Liver (tissue), 9 donors: ENCODE measurements around the gene ACVR1. TPM values are rescaled to one million over a fixed set of nuclear protein-coding genes. Genes with fewer than 3 reads are reported as not detected.

Source experiments
- DNase-seq: peaks from one replicate; pipeline ENCODE4 v3.0.0-alpha.2; 2017; ENCODE audit warnings: low spot score
- H3K27ac ChIP-seq, 2 donors: one replicate each; pipeline ENCODE4 v1.7.0; 2013; ENCODE audit warnings: inconsistent platforms in 2 of 2, low read length in 2 of 2, control low read depth in 1 of 2, low read depth in 1 of 2, mild to moderate bottlenecking in 1 of 2
- H3K27me3 ChIP-seq, 4 donors: one replicate each; pipeline versions ENCODE4 v1.6.1 to v1.7.0; 2013; ENCODE audit warnings: low read length in 3 of 4, inconsistent platforms in 1 of 4, mild to moderate bottlenecking in 1 of 4, moderate library complexity in 1 of 4; ENCODE audit not compliant: control insufficient read depth in 4 of 4, insufficient read depth in 4 of 4
- H3K36me3 ChIP-seq, 4 donors: one replicate each; pipeline versions ENCODE4 v1.6.1 to v1.7.0; 2013; ENCODE audit warnings: low read length in 3 of 4, mild to moderate bottlenecking in 3 of 4, low read depth in 1 of 4, moderate library complexity in 1 of 4; ENCODE audit not compliant: control insufficient read depth in 4 of 4, insufficient read depth in 3 of 4
- H3K4me1 ChIP-seq, 4 donors: one replicate each; pipeline versions ENCODE4 v1.6.1 to v1.7.0; 2013; ENCODE audit warnings: low read length in 3 of 4, mild to moderate bottlenecking in 3 of 4, moderate library complexity in 1 of 4; ENCODE audit not compliant: control insufficient read depth in 4 of 4, insufficient read depth in 4 of 4
- H3K4me3 ChIP-seq, 3 donors: one replicate each; pipeline versions ENCODE4 v1.6.1 to v1.7.0; 2013; ENCODE audit warnings: low read length in 3 of 3, control low read depth in 1 of 3, low read depth in 1 of 3, mild to moderate bottlenecking in 1 of 3
- H3K9ac ChIP-seq, 2 donors: one replicate each; pipeline ENCODE4 v1.7.0; 2013; ENCODE audit warnings: low read length in 2 of 2, mild to moderate bottlenecking in 2 of 2, moderate library complexity in 2 of 2, control low read depth in 1 of 2, low read depth in 1 of 2
- H3K9me3 ChIP-seq, 4 donors: one replicate each; pipeline versions ENCODE4 v1.6.1 to v1.7.0; 2013; ENCODE audit warnings: low read length in 3 of 4; ENCODE audit not compliant: control insufficient read depth in 4 of 4
- EGR1 ChIP-seq, 2 donors: IDR thresholded peaks; 2 replicates each; pipeline ENCODE4 v1.6.1; 2016 to 2018; ENCODE audit warnings: antibody characterized with exemption in 2 of 2, low read depth in 2 of 2
- FOXA1 ChIP-seq: IDR thresholded peaks from 2 replicates; pipeline ENCODE4 v1.6.1; 2016; ENCODE audit warnings: antibody characterized with exemption
- FOXA2 ChIP-seq: IDR thresholded peaks from 2 replicates; pipeline ENCODE4 v1.6.1; 2016; ENCODE audit warnings: antibody characterized with exemption
- GABPA ChIP-seq, 2 donors: IDR thresholded peaks in 1 of 2; conservative IDR thresholded peaks in 1 of 2; 2 replicates each; pipeline ENCODE4 v1.6.1; 2016; ENCODE audit warnings: antibody characterized with exemption in 2 of 2, mild to moderate bottlenecking in 1 of 2, moderate library complexity in 1 of 2
- HNF4A ChIP-seq, 2 donors: conservative IDR thresholded peaks; 2 replicates each; pipeline ENCODE4 v1.6.1; 2016; ENCODE audit warnings: antibody characterized with exemption in 2 of 2, mild to moderate bottlenecking in 2 of 2
- HNF4G ChIP-seq: IDR thresholded peaks from 2 replicates; pipeline ENCODE4 v1.6.1; 2016; ENCODE audit warnings: antibody characterized with exemption
- JUND ChIP-seq, 2 donors: IDR thresholded peaks; 2 replicates each; pipeline ENCODE4 v1.6.1; 2016; ENCODE audit warnings: antibody characterized with exemption in 2 of 2
- NR2F2 ChIP-seq: IDR thresholded peaks from 2 replicates; pipeline ENCODE4 v1.6.1; 2016; ENCODE audit warnings: antibody characterized with exemption
- RAD21 ChIP-seq, 2 donors: IDR thresholded peaks; 2 replicates each; pipeline ENCODE4 v1.6.1; 2016; ENCODE audit warnings: antibody characterized with exemption in 2 of 2, mild to moderate bottlenecking in 2 of 2
- RXRA ChIP-seq, 2 donors: IDR thresholded peaks; 2 replicates each; pipeline ENCODE4 v1.6.1; 2017 to 2018; ENCODE audit warnings: antibody characterized with exemption in 2 of 2, mild to moderate bottlenecking in 1 of 2
- SP1 ChIP-seq: IDR thresholded peaks from 2 replicates; pipeline ENCODE4 v1.6.1; 2018; ENCODE audit warnings: antibody characterized with exemption, mild to moderate bottlenecking
- TAF1 ChIP-seq: conservative IDR thresholded peaks from 2 replicates; pipeline ENCODE4 v1.6.1; 2016; ENCODE audit warnings: antibody characterized with exemption, mild to moderate bottlenecking
- YY1 ChIP-seq: IDR thresholded peaks from 2 replicates; pipeline ENCODE4 v1.6.1; 2016; ENCODE audit warnings: antibody characterized with exemption, mild to moderate bottlenecking
- WGBS: extraction: QIAGEN DNeasy Blood & Tissue Kit; methylation state at CpG from one replicate; pipeline ENCODE4 v1.1.7; 2013; 5-methylcytosine and 5-hydroxymethylcytosine counted together
- polyA plus RNA-seq, 2 donors: library from polyadenylated mRNA; stranded (reverse) in 1 of 2; unstranded in 1 of 2; fragments of 200-250 nt in 1 of 2; fragments of >200 nt in 1 of 2; fragmentation: Nextera tagmentation in 1 of 2; extraction: Ambion mirVana in 1 of 2; gene quantifications; one replicate each; pipeline versions ENCODE4 v1.2.1 to v1.2.3, GENCODE V29; 2013 to 2015
- total RNA-seq, 2 donors: library from RNA; depleted of rRNA; stranded (reverse); fragments of >200 nt; gene quantifications; one replicate each; pipeline ENCODE4 v1.2.3, GENCODE V29; 2014
- TF ChIP-seq, protein P1 (sequence below): IDR thresholded peaks from 2 replicates; pipeline ENCODE4 v1.6.1; 2016; ENCODE audit warnings: antibody characterized with exemption
- TF ChIP-seq, protein P2 (sequence below): IDR thresholded peaks from 2 replicates; pipeline ENCODE4 v1.6.1; 2016; ENCODE audit warnings: antibody characterized with exemption
- TF ChIP-seq, protein P3 (sequence below): fragments of 150-350 bp; IDR thresholded peaks from 2 replicates; pipeline ENCODE4 v1.5.1; 2017; ENCODE audit warnings: improper control_type of control experiment, low read depth, low read length; ENCODE audit not compliant: missing input control
- TF ChIP-seq, protein P4 (sequence below): IDR thresholded peaks from 2 replicates; pipeline ENCODE4 v1.6.1; 2016; ENCODE audit warnings: antibody characterized with exemption
- TF ChIP-seq, protein P5 (sequence below): IDR thresholded peaks from 2 replicates; pipeline ENCODE4 v1.6.1; 2016; ENCODE audit warnings: antibody characterized with exemption, mild to moderate bottlenecking
- donor health status: healthy.
- donor health status: healthy.
- donor health status: healthy.
- donor health status: healthy.
- donor health status: healthy.

The ACVR1 gene
- total and polyA plus RNA-seq, 4 donors: 6.2 to 20.4 (median 8.5) TPM

DNA sequence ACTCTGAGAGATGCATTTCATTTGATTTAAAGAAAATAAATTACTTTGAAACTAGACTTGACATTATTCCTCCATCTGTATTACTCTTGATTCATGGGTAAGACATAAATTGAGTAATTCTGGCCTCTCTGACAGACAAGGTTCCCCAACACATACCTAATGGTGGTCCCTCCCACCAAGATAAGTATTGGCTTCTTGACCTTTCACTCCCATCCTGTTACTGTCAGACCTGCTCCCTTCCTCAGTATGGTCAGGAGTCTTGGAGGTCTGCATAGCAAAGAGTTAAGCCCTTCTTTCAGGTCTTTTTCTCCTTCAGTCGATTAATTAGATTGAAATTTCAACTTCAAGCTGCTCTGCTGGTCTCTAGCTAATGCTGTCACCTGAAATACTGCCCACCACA lies 42.2 kb upstream of the ACVR1 start:
- Histone ChIP-seq H3K9me3 (no peaks in the 10 kb centered on the region), H3K4me1 (no peaks in the 10 kb centered on the region), H3K27me3 (no peaks in the 10 kb centered on the region), H3K36me3 (no peaks in the 10 kb centered on the region), H3K4me3 (no peak overlapping the region), H3K27ac (no peak overlapping the region), H3K9ac (no peak overlapping the region)
- WGBS: 71% methylated on average over 1 of the region's 1 CpG
- TF ChIP-seq GABPA (IDR thresholded peaks at IDR 0.05 in 1 of 2, conservative IDR thresholded peaks at IDR 0.05 in 1 of 2) (no peak), TAF1 (no peak), YY1 (no peak), HNF4G (no peak), FOXA1 (no peak), EGR1 (IDR thresholded peaks at IDR 0.05; ENCODE audit: low read depth in 2 of 2) (no peak), JUND (IDR thresholded peaks at IDR 0.05) (no peak), RAD21 (IDR thresholded peaks at IDR 0.05) (no peak), RXRA (IDR thresholded peaks at IDR 0.05) (no peak), FOXA2 (no peak), SP1 (no peak), HNF4A (conservative IDR thresholded peaks at IDR 0.05) (no peak), NR2F2 (no peak)
- TF ChIP-seq, protein P1, sequence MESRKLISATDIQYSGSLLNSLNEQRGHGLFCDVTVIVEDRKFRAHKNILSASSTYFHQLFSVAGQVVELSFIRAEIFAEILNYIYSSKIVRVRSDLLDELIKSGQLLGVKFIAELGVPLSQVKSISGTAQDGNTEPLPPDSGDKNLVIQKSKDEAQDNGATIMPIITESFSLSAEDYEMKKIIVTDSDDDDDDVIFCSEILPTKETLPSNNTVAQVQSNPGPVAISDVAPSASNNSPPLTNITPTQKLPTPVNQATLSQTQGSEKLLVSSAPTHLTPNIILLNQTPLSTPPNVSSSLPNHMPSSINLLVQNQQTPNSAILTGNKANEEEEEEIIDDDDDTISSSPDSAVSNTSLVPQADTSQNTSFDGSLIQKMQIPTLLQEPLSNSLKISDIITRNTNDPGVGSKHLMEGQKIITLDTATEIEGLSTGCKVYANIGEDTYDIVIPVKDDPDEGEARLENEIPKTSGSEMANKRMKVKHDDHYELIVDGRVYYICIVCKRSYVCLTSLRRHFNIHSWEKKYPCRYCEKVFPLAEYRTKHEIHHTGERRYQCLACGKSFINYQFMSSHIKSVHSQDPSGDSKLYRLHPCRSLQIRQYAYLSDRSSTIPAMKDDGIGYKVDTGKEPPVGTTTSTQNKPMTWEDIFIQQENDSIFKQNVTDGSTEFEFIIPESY: no peak
- TF ChIP-seq, protein P2, sequence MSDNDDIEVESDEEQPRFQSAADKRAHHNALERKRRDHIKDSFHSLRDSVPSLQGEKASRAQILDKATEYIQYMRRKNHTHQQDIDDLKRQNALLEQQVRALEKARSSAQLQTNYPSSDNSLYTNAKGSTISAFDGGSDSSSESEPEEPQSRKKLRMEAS: no peak
- TF ChIP-seq, protein P3, sequence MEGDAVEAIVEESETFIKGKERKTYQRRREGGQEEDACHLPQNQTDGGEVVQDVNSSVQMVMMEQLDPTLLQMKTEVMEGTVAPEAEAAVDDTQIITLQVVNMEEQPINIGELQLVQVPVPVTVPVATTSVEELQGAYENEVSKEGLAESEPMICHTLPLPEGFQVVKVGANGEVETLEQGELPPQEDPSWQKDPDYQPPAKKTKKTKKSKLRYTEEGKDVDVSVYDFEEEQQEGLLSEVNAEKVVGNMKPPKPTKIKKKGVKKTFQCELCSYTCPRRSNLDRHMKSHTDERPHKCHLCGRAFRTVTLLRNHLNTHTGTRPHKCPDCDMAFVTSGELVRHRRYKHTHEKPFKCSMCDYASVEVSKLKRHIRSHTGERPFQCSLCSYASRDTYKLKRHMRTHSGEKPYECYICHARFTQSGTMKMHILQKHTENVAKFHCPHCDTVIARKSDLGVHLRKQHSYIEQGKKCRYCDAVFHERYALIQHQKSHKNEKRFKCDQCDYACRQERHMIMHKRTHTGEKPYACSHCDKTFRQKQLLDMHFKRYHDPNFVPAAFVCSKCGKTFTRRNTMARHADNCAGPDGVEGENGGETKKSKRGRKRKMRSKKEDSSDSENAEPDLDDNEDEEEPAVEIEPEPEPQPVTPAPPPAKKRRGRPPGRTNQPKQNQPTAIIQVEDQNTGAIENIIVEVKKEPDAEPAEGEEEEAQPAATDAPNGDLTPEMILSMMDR: no peak
- TF ChIP-seq, protein P4, sequence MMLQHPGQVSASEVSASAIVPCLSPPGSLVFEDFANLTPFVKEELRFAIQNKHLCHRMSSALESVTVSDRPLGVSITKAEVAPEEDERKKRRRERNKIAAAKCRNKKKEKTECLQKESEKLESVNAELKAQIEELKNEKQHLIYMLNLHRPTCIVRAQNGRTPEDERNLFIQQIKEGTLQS: no peak
- TF ChIP-seq, protein P5, sequence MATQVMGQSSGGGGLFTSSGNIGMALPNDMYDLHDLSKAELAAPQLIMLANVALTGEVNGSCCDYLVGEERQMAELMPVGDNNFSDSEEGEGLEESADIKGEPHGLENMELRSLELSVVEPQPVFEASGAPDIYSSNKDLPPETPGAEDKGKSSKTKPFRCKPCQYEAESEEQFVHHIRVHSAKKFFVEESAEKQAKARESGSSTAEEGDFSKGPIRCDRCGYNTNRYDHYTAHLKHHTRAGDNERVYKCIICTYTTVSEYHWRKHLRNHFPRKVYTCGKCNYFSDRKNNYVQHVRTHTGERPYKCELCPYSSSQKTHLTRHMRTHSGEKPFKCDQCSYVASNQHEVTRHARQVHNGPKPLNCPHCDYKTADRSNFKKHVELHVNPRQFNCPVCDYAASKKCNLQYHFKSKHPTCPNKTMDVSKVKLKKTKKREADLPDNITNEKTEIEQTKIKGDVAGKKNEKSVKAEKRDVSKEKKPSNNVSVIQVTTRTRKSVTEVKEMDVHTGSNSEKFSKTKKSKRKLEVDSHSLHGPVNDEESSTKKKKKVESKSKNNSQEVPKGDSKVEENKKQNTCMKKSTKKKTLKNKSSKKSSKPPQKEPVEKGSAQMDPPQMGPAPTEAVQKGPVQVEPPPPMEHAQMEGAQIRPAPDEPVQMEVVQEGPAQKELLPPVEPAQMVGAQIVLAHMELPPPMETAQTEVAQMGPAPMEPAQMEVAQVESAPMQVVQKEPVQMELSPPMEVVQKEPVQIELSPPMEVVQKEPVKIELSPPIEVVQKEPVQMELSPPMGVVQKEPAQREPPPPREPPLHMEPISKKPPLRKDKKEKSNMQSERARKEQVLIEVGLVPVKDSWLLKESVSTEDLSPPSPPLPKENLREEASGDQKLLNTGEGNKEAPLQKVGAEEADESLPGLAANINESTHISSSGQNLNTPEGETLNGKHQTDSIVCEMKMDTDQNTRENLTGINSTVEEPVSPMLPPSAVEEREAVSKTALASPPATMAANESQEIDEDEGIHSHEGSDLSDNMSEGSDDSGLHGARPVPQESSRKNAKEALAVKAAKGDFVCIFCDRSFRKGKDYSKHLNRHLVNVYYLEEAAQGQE: no peak
- DNase-seq: no peak
